ENCODE results near the gene TENM3. TPM values are rescaled to one million over a fixed set of nuclear protein-coding genes. Genes with fewer than 3 reads are reported as not detected.

TENM3 gene
- total RNA-seq, 1 experiment from 2014 or later: 34.1 TPM

- Mint-ChIP-seq H3K4me3 (ENCODE audit: unreplicated experiment) (no peak overlapping the region), H3K36me3 (ENCODE audit: insufficient read depth, unreplicated experiment) (peaks cover 12% of the 10 kb centered on the region), H3K4me1 (ENCODE audit: insufficient read depth, unreplicated experiment) (peaks cover 22% of the 10 kb centered on the region), H3K27ac (ENCODE audit: low read depth, unreplicated experiment) (peak overlapping the region; percentile 75), H3K27me3 (ENCODE audit: insufficient read depth, unreplicated experiment) (no peaks in the 10 kb centered on the region), H3K9me3 (ENCODE audit: unreplicated experiment) (no peaks in the 10 kb centered on the region)
- BruUV-seq (replicated peaks): no TSS peak
- ChIA-PET CTCF (interaction anchor here (0.6 to 1.1 kb wide), 2 partner anchors 9 to 594 kb away, joined by 3 read pairs; no protein-coding TSS in a partner anchor), POLR2A (no interaction called here)
- intact Hi-C loops (cut with micrococcal nuclease): no loop called here
- no peak for TF ChIP-seq CTCF (IDR thresholded peaks at IDR 0.05; ENCODE audit: unreplicated experiment)
- peak; percentile 73 for DNase-seq (ENCODE audit: unreplicated experiment)
Observed at GRCh38 chr4:182297659-182298058, 54.5 kb downstream of the TENM3 start.

- Mint-ChIP-seq H3K27ac (ENCODE audit: low read depth, unreplicated experiment) (no peak overlapping the region), H3K27me3 (ENCODE audit: insufficient read depth, unreplicated experiment) (no peaks in the 10 kb centered on the region), H3K36me3 (ENCODE audit: insufficient read depth, unreplicated experiment) (peaks cover 12% of the 10 kb centered on the region), H3K4me3 (ENCODE audit: unreplicated experiment) (no peak overlapping the region), H3K9me3 (ENCODE audit: unreplicated experiment) (no peaks in the 10 kb centered on the region), H3K4me1 (ENCODE audit: insufficient read depth, unreplicated experiment) (peaks cover 26% of the 10 kb centered on the region)
- no peak for DNase-seq (ENCODE audit: unreplicated experiment)
- ChIA-PET CTCF (no interaction called here), POLR2A (no interaction called here)
- intact Hi-C loops (cut with micrococcal nuclease): no loop called here
- no peak for TF ChIP-seq CTCF (IDR thresholded peaks at IDR 0.05; ENCODE audit: unreplicated experiment)
- BruUV-seq (replicated peaks): no TSS peak
Observed at GRCh38 chr4:182301736-182302135, 58.5 kb downstream of the TENM3 start.

GRCh38 chr4:182303847-182304246, 60.6 kb downstream of the TENM3 start:
- H3K4me3 Mint-ChIP-seq (ENCODE audit: unreplicated experiment): no peak overlapping the region
- no peak for TF ChIP-seq CTCF (IDR thresholded peaks at IDR 0.05; ENCODE audit: unreplicated experiment)
- no TSS peak for BruUV-seq (replicated peaks)
- CTCF ChIA-PET: no interaction called here
- H3K9me3 Mint-ChIP-seq (ENCODE audit: unreplicated experiment): no peaks in the 10 kb centered on the region
- peaks cover 25% of the 10 kb centered on the region for H3K4me1 Mint-ChIP-seq (ENCODE audit: insufficient read depth, unreplicated experiment)
- H3K36me3 Mint-ChIP-seq (ENCODE audit: insufficient read depth, unreplicated experiment): peaks cover 5% of the 10 kb centered on the region
- DNase-seq (ENCODE audit: unreplicated experiment): no peak
- POLR2A ChIA-PET: no interaction called here
- intact Hi-C loops (cut with micrococcal nuclease): no loop called here
- no peak overlapping the region for H3K27ac Mint-ChIP-seq (ENCODE audit: low read depth, unreplicated experiment)
- H3K27me3 Mint-ChIP-seq (ENCODE audit: insufficient read depth, unreplicated experiment): no peaks in the 10 kb centered on the region

GRCh38 chr4:182306792-182307507, 63.7 kb downstream of the TENM3 start:
- H3K27ac Mint-ChIP-seq (ENCODE audit: low read depth, unreplicated experiment): peak overlapping the region; percentile 90
- DNase-seq (ENCODE audit: unreplicated experiment): peak; percentile 92
- peaks cover 22% of the 10 kb centered on the region for H3K4me1 Mint-ChIP-seq (ENCODE audit: insufficient read depth, unreplicated experiment)
- CTCF ChIA-PET: interaction anchor here (0.6 to 1.5 kb wide), 9 partner anchors 10 to 734 kb away, joined by 3 to 4 read pairs (median 3); no protein-coding TSS in a partner anchor
- no TSS peak for BruUV-seq (replicated peaks)
- no peaks in the 10 kb centered on the region for H3K9me3 Mint-ChIP-seq (ENCODE audit: unreplicated experiment)
- H3K4me3 Mint-ChIP-seq (ENCODE audit: unreplicated experiment): no peak overlapping the region
- H3K36me3 Mint-ChIP-seq (ENCODE audit: insufficient read depth, unreplicated experiment): no peaks in the 10 kb centered on the region
- no peak for TF ChIP-seq CTCF (IDR thresholded peaks at IDR 0.05; ENCODE audit: unreplicated experiment)
- POLR2A ChIA-PET: interaction anchor here (0.6 to 1.7 kb wide), 13 partner anchors 15 to 297 kb away, joined by 3 to 8 read pairs (median 5); no protein-coding TSS in a partner anchor
- intact Hi-C loops (cut with micrococcal nuclease): loop anchor here (2.0 to 5.0 kb wide), 3 partner anchors 60 to 162 kb away; no protein-coding TSS in a partner anchor
- H3K27me3 Mint-ChIP-seq (ENCODE audit: insufficient read depth, unreplicated experiment): no peaks in the 10 kb centered on the region
